GM19193 (cell line): ENCODE measurements around the gene SPOCK1.

Experiments used
- POLR2A ChIP-seq: IDR thresholded peaks from 4 replicates; pipeline ENCODE4 v1.6.1; 2011; ENCODE audit not compliant: insufficient read depth, insufficient read length; ENCODE audit errors: extremely low read depth

The SPOCK1 gene

DNA sequence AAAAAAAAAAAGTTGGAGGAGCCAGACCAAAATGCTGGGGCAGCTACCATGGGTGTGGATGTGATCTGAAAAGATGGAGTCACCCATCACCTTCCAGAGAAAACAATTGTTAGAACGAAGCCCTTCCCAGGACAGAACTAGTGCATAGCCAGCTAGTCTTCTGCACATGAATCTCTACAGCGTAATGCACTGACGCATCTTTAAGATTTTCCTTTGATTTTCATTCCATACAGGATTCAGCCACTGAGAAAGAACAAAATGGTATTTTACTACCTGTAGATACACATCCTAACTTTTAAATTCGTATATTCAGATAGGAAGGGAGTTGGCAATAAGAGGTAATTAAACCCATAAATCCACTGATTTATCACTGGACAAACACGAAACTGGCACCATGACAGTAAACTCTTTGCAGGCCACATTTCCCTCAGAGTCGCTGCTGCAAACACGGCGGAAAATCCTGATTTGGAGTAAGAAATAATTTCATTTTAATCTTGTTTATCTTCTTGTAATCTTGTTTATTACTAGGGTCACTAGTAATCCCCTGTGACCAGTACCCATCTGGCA lies 206.6 kb downstream of the SPOCK1 start:
- no peak for TF ChIP-seq POLR2A

- TF ChIP-seq POLR2A: no peak
Measured at GRCh38 chr5:137291436-137291835, 207.7 kb downstream of the SPOCK1 start.

GRCh38 chr5:137291031-137291430 lies 208.1 kb downstream of the SPOCK1 start:
- no peak for TF ChIP-seq POLR2A

- no peak for TF ChIP-seq POLR2A
Measured at GRCh38 chr5:137290373-137290772, 208.8 kb downstream of the SPOCK1 start.

DNA sequence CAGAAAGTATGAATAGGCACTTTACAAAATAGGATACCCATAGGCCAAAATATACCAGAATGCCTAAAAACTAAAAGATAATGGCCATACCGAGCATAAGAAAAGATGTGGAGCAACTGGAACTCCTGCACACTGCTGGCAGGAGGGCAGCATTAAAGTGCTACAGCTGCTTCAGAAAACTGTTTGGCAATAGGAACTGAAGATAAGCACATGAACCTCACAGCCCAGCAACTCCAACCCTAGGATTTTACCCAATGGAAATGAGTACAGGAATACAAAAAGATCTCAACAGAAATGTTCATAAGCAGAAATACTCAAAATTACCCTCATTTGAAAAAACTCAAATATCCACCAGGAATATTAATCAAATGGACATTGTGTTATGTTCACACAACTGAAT lies 209.3 kb downstream of the SPOCK1 start:
- no peak for TF ChIP-seq POLR2A

DNA sequence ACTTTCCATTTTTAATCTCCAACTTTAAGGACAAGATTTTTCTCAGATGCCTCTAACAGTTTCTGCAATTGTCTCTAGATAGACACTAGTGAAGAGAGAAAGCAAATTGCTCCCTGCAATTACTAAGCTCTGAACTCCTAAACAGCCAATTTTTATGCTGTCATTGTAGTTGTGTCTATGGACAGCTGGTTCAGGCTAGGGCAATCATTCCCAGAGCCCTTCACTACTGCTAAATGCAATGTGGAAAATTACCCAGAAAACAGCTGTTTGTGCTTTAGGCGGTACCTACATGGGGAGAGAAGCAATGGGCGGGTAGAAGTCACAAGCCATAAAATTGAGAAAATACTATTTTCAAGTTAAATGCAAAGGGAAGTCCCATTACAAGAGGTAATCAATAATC lies 211.6 kb downstream of the SPOCK1 start:
- no peak for TF ChIP-seq POLR2A

DNA sequence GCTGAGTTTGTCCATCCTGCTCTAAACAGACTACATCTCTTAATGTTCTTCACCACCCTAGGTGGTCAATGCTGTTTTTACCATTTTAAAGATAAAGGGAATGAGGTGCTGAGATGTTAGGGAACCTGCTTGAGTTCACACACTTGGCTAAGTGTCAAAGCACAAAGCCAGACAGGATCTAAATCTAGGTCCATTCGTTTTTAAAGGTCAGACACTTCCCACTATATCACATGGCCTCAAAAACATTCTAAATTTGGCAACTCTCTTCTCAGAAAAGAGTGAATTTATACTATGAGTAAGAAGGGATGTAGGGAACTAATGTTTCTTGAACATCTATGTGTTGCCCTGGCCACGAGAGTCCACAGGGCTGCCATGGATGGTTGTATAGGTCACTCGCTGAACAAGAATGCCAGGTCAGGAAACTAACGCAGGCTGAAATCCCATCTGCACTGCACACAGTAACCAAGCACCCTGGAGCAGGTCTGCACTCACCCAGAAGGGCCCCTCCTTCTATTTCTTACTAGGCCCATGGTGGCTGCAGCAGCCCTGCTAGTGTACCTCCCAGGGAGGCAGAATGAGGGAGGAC lies 213.0 kb downstream of the SPOCK1 start:
- no peak for TF ChIP-seq POLR2A

GRCh38 chr5:137283801-137284200 lies 215.3 kb downstream of the SPOCK1 start:
- no peak for TF ChIP-seq POLR2A

GRCh38 chr5:137282216-137282615 lies 216.9 kb downstream of the SPOCK1 start:
- no peak for TF ChIP-seq POLR2A

GRCh38 chr5:137281201-137281600 lies 217.9 kb downstream of the SPOCK1 start:
- TF ChIP-seq POLR2A: no peak

DNA sequence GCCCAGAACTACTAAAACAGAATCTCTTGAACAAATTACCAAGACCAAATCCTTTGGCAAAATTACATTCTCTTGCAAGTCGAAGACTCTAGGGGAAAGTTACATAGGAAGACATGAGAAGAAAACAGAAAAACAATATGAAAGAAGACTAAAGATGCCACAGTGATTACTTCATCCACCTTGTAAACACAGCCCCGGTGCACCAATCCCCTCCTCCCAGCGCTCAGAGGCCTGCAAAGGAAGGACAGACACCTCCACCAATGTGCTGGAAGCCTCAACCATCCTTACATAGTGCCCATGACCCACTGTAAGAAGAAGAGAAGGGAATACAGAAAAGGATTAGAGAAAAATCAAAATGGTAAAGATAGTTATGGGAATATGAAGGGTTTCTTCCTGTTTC lies 218.5 kb downstream of the SPOCK1 start:
- no peak for TF ChIP-seq POLR2A

- no peak for TF ChIP-seq POLR2A
Measured at GRCh38 chr5:137279521-137280231, 219.4 kb downstream of the SPOCK1 start.

- TF ChIP-seq POLR2A: no peak
Measured at GRCh38 chr5:137278476-137278875, 220.7 kb downstream of the SPOCK1 start.

GRCh38 chr5:137275083-137275482 lies 224.0 kb downstream of the SPOCK1 start:
- no peak for TF ChIP-seq POLR2A

DNA sequence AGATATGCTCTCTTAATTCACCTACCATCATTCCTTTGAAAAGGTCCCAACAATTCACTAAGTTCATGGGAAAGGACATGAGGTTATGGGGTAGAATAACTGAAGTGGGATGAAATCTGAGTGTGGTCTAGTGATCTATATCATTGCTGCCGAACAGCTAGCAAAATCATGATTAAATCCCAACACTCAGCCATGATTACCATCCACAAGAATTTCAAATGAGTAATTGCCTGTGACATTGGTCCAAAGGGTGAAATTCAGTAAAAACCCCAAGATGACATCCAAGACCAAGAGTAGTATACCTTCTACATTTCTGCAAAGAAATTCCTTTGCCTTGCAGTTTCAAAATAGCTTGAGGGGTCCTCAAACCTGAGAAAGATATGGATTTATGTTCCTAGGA lies 225.6 kb downstream of the SPOCK1 start:
- no peak for TF ChIP-seq POLR2A

- TF ChIP-seq POLR2A: no peak
Measured at GRCh38 chr5:137272831-137273230, 226.3 kb downstream of the SPOCK1 start.
